Measurements from ENCODE around the gene PLPP1.

The PLPP1 gene

GRCh38 chr5:55402199-55402598 lies 132.6 kb downstream of the PLPP1 start:
- DNase-seq, result no peak

GRCh38 chr5:55393501-55394175 lies 141.1 kb downstream of the PLPP1 start:
- no peak for DNase-seq

- DNase-seq, result no peak
Observed at GRCh38 chr5:55392669-55393068, 142.1 kb downstream of the PLPP1 start.

GRCh38 chr5:55391707-55392106 lies 143.1 kb downstream of the PLPP1 start:
- no peak for DNase-seq

- no peak for DNase-seq
Observed at GRCh38 chr5:55387865-55388264, 146.9 kb downstream of the PLPP1 start.

- no peak for DNase-seq
Observed at GRCh38 chr5:55386356-55386755, 148.4 kb downstream of the PLPP1 start.

GRCh38 chr5:55385846-55386245 lies 148.9 kb downstream of the PLPP1 start:
- DNase-seq, result no peak

- DNase-seq, result no peak
Observed at GRCh38 chr5:55385227-55385626, 149.5 kb downstream of the PLPP1 start.

- DNase-seq, result no peak
Observed at GRCh38 chr5:55384072-55384471, 150.7 kb downstream of the PLPP1 start.

- no peak for DNase-seq
Observed at GRCh38 chr5:55383254-55383653, 151.5 kb downstream of the PLPP1 start.

- no peak for DNase-seq
Observed at GRCh38 chr5:55377810-55378209, 157.0 kb downstream of the PLPP1 start.

Measured in inflammatory macrophage treated with lipopolysaccharide for 4 hours (primary cell).